Suprapubic skin (tissue), 4 donors: Measurements from ENCODE around the gene SOX12. TPM values are rescaled to one million over a fixed set of nuclear protein-coding genes. Genes with fewer than 3 reads are reported as not detected.

Experiments
- DNase-seq, 2 donors: peaks; one replicate each; pipeline ENCODE4 v3.0.0-alpha.2; 2019; ENCODE audit warnings: low spot score in 2 of 2
- H3K27ac ChIP-seq: fragments of 200-600 bp; sonication (generic); one replicate; pipeline ENCODE4 v1.5.1; 2019
- H3K27me3 ChIP-seq: fragments of 200-600 bp; sonication (generic); one replicate; pipeline ENCODE4 v1.5.1; 2019
- H3K36me3 ChIP-seq: fragments of 200-600 bp; sonication (generic); one replicate; pipeline ENCODE4 v1.5.1; 2019
- H3K4me1 ChIP-seq: fragments of 200-600 bp; sonication (generic); one replicate; pipeline ENCODE4 v1.5.1; 2019
- H3K4me3 ChIP-seq: fragments of 200-600 bp; sonication (generic); one replicate; pipeline ENCODE4 v1.5.1; 2019; ENCODE audit warnings: mild to moderate bottlenecking
- H3K9me3 ChIP-seq: fragments of 200-600 bp; sonication (generic); one replicate; pipeline ENCODE4 v1.5.1; 2019
- CTCF ChIP-seq, 2 donors: fragments of 200-600 bp in 1 of 2; fragments of 450-650 bp in 1 of 2; sonication (generic) in 1 of 2; IDR thresholded peaks; one replicate each; pipeline ENCODE4 v1.5.1; 2016 to 2019; ENCODE audit warnings: antibody characterized with exemption in 2 of 2, mild to moderate bottlenecking in 1 of 2, moderate library complexity in 1 of 2
- EP300 ChIP-seq: sonication (generic); formaldehyde crosslinking; IDR thresholded peaks from one replicate; pipeline ENCODE4 v1.6.1; 2017; ENCODE audit warnings: antibody characterized with exemption
- POLR2A ChIP-seq, 2 donors: fragments of 450-650 bp; IDR thresholded peaks; one replicate each; pipeline ENCODE4 v1.6.1; 2017; ENCODE audit warnings: antibody characterized with exemption in 2 of 2, mild to moderate bottlenecking in 2 of 2, moderate library complexity in 2 of 2
- POLR2AphosphoS5 ChIP-seq, 3 donors: sonication (generic); formaldehyde crosslinking; IDR thresholded peaks; one replicate each; pipeline ENCODE4 v1.6.1; 2017; ENCODE audit warnings: antibody characterized with exemption in 3 of 3
- WGBS: methylation state at CpG from one replicate; pipeline ENCODE4 v1.1.5; 2018; 5-methylcytosine and 5-hydroxymethylcytosine counted together
- total RNA-seq, 4 donors: library from RNA; depleted of rRNA; stranded (reverse); fragments of >200 nt; gene quantifications; one replicate each; pipeline ENCODE4 v1.1.0, GENCODE V29; 2016

Gene SOX12
- total RNA-seq, 4 donors from 2014 or later = 5.4 to 6.5 (median 5.9) TPM

DNA sequence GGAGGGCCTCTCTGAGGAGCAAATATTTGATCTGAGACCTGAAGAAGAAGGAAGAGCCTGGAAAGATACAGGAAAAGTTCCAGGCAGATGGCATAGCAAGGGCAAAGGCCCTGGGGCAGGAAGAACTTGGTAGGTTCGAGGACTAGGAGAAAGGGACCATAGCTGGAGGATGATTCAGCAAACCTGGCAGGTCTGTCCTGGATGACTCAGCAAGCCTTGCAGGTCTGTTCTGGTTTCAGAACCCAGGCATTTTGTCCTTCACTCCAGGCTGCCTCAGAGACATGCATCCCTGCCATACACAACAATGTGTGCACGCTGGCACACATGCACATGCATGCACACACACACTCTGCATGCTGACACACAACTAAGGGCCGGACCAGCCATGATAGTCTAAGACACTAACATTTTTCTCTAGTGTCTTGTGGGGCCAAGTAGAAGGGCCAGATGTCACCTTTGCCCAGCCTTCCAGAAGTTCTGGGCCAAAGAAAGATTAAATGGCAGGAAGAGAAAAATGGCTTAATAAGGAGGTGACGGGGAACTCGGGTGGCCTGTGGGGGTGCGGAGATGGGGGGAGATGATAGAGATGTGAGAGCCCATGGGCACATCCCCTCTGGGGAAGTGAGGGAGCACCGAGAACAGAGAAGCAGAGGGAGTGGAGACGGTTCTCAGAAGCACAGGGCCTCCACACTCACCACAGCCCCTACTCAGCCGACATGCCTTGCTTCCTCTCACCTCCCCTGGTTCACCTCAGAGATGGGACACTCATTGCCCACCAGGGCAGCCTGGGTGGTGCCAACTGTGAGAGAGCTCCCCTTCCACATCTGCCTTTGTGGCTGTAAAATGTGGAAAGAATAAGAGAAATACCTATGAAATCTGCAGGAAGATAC lies 39.8 kb downstream of the SOX12 start:
- no peak for DNase-seq
- H3K4me1 ChIP-seq = peaks cover 48% of the 10 kb centered on the region
- WGBS = 63% methylated on average over 9 of the region's 9 CpGs

GRCh38 chr20:366041-366718 lies 40.8 kb downstream of the SOX12 start:
- no peaks in the 10 kb centered on the region for H3K36me3 ChIP-seq
- no peak for DNase-seq
- no peak overlapping the region for H3K27ac ChIP-seq
- H3K9me3 ChIP-seq = no peaks in the 10 kb centered on the region
- no peak overlapping the region for H3K4me3 ChIP-seq
- no peaks in the 10 kb centered on the region for H3K27me3 ChIP-seq
- H3K4me1 ChIP-seq = peaks cover 40% of the 10 kb centered on the region
- no peak for TF ChIP-seq CTCF (IDR thresholded peaks at IDR 0.05)
- 28% methylated on average over 7 of the region's 7 CpGs for WGBS

More for the DNA sequence above, 39.8 kb downstream of the SOX12 start:
- no peak for TF ChIP-seq POLR2AphosphoS5 (IDR thresholded peaks at IDR 0.05)
- no peak for TF ChIP-seq CTCF (IDR thresholded peaks at IDR 0.05)
- Histone ChIP-seq H3K9me3 (no peaks in the 10 kb centered on the region), H3K27me3 (no peaks in the 10 kb centered on the region), H3K4me3 (no peak overlapping the region), H3K27ac (no peak overlapping the region), H3K36me3 (no peaks in the 10 kb centered on the region)

DNA sequence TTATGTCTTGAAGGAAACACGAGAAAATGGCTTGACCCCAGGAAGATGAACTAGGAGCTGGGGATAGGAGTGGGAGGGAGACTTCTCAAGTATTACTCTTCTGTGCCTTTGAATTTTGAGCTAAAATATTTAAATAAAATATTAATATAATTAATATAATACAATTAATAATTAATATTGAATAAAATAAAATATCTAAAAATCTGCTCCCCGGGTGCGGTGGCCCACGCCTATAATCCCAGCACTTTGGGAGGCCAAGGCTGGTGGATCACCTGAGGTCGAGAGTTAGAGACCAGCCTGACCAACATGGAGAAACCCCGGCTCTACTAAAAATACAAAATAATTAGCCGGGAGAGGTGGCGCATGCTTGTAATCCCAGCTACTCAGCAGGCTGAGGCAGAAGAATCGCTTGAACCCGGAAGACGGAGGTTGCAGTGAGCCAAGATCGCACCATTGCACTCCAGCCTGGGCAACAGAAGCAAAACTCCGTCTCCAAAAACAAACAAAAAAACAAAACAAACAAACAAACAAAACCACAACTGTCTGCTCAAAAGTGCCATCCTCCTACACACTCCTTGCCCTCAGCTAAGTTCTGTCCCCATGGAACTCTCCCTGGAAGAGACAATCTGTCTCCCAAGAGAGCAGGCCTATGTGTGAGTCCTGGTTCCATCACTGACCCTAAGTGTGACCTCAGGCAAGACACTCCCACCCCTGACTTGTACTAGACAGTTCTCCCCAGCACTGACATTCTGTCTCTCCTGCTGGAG lies 41.5 kb downstream of the SOX12 start:
- 68% methylated on average over 13 of the region's 13 CpGs for WGBS
- no peak for DNase-seq
- Histone ChIP-seq H3K36me3 (no peaks in the 10 kb centered on the region), H3K9me3 (no peaks in the 10 kb centered on the region), H3K27ac (no peak overlapping the region), H3K4me3 (no peak overlapping the region), H3K4me1 (peaks cover 42% of the 10 kb centered on the region), H3K27me3 (no peaks in the 10 kb centered on the region)
- no peak for TF ChIP-seq CTCF (IDR thresholded peaks at IDR 0.05)
- TF ChIP-seq POLR2A (IDR thresholded peaks at IDR 0.05) = no peak
- TF ChIP-seq POLR2AphosphoS5 (IDR thresholded peaks at IDR 0.05) = no peak
- TF ChIP-seq EP300 = no peak

DNA sequence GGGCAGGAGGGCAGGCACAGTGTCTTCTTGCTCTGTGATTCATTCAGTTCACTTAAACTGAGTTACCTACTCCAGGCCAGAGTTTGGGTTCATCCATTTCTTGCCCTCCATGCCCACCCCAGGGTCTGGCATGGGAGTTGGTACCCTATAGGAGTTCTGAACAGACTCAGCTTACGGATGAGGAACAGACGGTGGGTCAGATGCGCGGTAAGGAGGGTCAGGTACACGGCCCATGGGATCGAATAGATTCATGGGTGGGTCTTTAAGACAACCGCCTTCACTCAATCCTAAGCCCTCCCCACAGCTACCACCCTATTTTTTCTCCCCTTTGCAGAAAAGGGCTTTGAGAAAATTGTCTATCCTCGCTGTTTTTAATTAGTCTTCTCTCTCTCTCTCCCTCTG lies 42.1 kb downstream of the SOX12 start:
- Histone ChIP-seq H3K9me3 (no peaks in the 10 kb centered on the region), H3K36me3 (no peaks in the 10 kb centered on the region), H3K27ac (no peak overlapping the region), H3K27me3 (no peaks in the 10 kb centered on the region), H3K4me3 (no peak overlapping the region), H3K4me1 (peaks cover 41% of the 10 kb centered on the region)
- TF ChIP-seq POLR2AphosphoS5 (IDR thresholded peaks at IDR 0.05) = no peak
- no peak for TF ChIP-seq EP300
- TF ChIP-seq POLR2A (IDR thresholded peaks at IDR 0.05) = no peak
- no peak for TF ChIP-seq CTCF (IDR thresholded peaks at IDR 0.05)
- no peak for DNase-seq
- WGBS = 60% methylated on average over 8 of the region's 8 CpGs

GRCh38 chr20:368915-369314 lies 43.6 kb downstream of the SOX12 start:
- no peak for TF ChIP-seq EP300
- no peak for TF ChIP-seq POLR2AphosphoS5 (IDR thresholded peaks at IDR 0.05)
- TF ChIP-seq CTCF (IDR thresholded peaks at IDR 0.05) = no peak
- no peak for TF ChIP-seq POLR2A (IDR thresholded peaks at IDR 0.05)
- no peaks in the 10 kb centered on the region for H3K36me3 ChIP-seq
- H3K4me3 ChIP-seq = no peak overlapping the region
- WGBS = 84% methylated on average over 4 of the region's 4 CpGs
- peaks cover 35% of the 10 kb centered on the region for H3K4me1 ChIP-seq
- H3K9me3 ChIP-seq = no peaks in the 10 kb centered on the region
- no peak overlapping the region for H3K27ac ChIP-seq
- DNase-seq = no peak
- no peaks in the 10 kb centered on the region for H3K27me3 ChIP-seq
